K562 (cell line): ENCODE results near the gene EFCC1. TPM values are rescaled to one million over a fixed set of nuclear protein-coding genes. Genes with fewer than 3 reads are reported as not detected.

Experiments
- ADNP ChIP-seq: fragments of 200-800 bp; sonication (Bioruptor generic); IDR thresholded peaks from 2 replicates; pipeline ENCODE4 v1.6.1; 2016; ENCODE audit warnings: missing genetic modification characterization, missing compliant biosample characterization
- CTBP1 ChIP-seq: fragments of 450-650 bp; IDR thresholded peaks from 2 replicates; pipeline ENCODE4 v1.6.1; 2016; ENCODE audit warnings: borderline replicate concordance
- FOXM1 ChIP-seq, 2 experiments: fragments of 450-650 bp in 1 of 2; sonication (generic) in 1 of 2; formaldehyde crosslinking in 1 of 2; IDR thresholded peaks; 2 replicates each; pipeline versions ENCODE4 v1.6.1 to v1.9.0; 2017 to 2022; ENCODE audit warnings: low read depth in 2 of 2, mild to moderate bottlenecking in 2 of 2, missing genetic modification reagents in 1 of 2, moderate library complexity in 1 of 2
- MGA ChIP-seq: fragments of 450-650 bp; IDR thresholded peaks from 2 replicates; pipeline ENCODE4 v1.6.1; 2016; ENCODE audit warnings: mild to moderate bottlenecking, moderate library complexity
- POLR2AphosphoS2 ChIP-seq: IDR thresholded peaks from 2 replicates; pipeline ENCODE4 v1.6.1; 2012; ENCODE audit warnings: low read length, improper control_type of control experiment
- SIN3B ChIP-seq: fragments of 450-650 bp; IDR thresholded peaks from 2 replicates; pipeline ENCODE4 v1.6.1; 2017; ENCODE audit warnings: low read depth, mild to moderate bottlenecking, moderate library complexity
- SMAD4 ChIP-seq: fragments of 250-450 bp; sonication (Bioruptor Pico); conservative IDR thresholded peaks from 2 replicates; pipeline ENCODE4 v1.8.0; 2021; ENCODE audit warnings: inconsistent platforms, mild to moderate bottlenecking, moderate library complexity
- SMARCA5 ChIP-seq: fragments of 450-650 bp; IDR thresholded peaks from 2 replicates; pipeline ENCODE4 v1.6.1; 2016
- SMC3 ChIP-seq: conservative IDR thresholded peaks from 2 replicates; pipeline ENCODE4 v1.6.1; 2011; ENCODE audit warnings: low read depth, low read length, improper control_type of control experiment; ENCODE audit not compliant: insufficient read depth
- TEAD1 ChIP-seq, 2 experiments: fragments of 450-650 bp in 1 of 2; sonication (generic) in 1 of 2; formaldehyde crosslinking; IDR thresholded peaks; 2 replicates each; pipeline versions ENCODE4 v1.4.0 to v1.8.0; 2020 to 2022; ENCODE audit warnings: mild to moderate bottlenecking in 2 of 2, missing genetic modification reagents in 1 of 2
- YY1 ChIP-seq, 3 experiments: IDR thresholded peaks; 2 replicates each; pipeline ENCODE4 v1.6.1; 2011; ENCODE audit warnings: low read length in 2 of 3, mild to moderate bottlenecking in 2 of 3, moderate library complexity in 2 of 3, borderline replicate concordance in 1 of 3, control low read depth in 1 of 3, low read depth in 1 of 3; ENCODE audit not compliant: insufficient read depth in 3 of 3, insufficient replicate concordance in 2 of 3, control insufficient read depth in 1 of 3, insufficient read length in 1 of 3; ENCODE audit errors: extremely low read depth in 1 of 3
- ZFX ChIP-seq: sonication (generic); formaldehyde crosslinking; IDR thresholded peaks from 2 replicates; pipeline ENCODE4 v1.8.0; 2022; ENCODE audit warnings: mild to moderate bottlenecking, missing genetic modification reagents, moderate library complexity
- polyA plus RNA-seq, 8 experiments: library from polyadenylated mRNA; depleted of rRNA in 4 of 8; stranded (reverse) in 5 of 8; unstranded in 3 of 8; fragments of >200 nt; fragmentation: Nextera tagmentation in 2 of 8; fragmentation: Illumina TruSeq in 1 of 8; extraction: Ambion mirVana in 2 of 8; extraction: Trizol in 1 of 8; gene quantifications; 2 replicates each; pipeline versions ENCODE4 v1.2.1 to v1.2.3, GENCODE V29; 2011 to 2014; ENCODE audit warnings: inconsistent platforms in 1 of 8, missing spikeins in 1 of 8
- total RNA-seq, 7 experiments: library from RNA; depleted of rRNA in 6 of 7; stranded (reverse); fragments of >200 nt in 6 of 7; fragmentation: Illumina TruSeq in 2 of 7; extraction: Trizol in 2 of 7; gene quantifications; 2 replicates each; pipeline versions ENCODE4 v1.2.1 to v1.2.3, GENCODE V29; 2011 to 2021; ENCODE audit warnings: low replicate concordance in 1 of 7
- TF ChIP-seq, protein P1 (sequence below): fragments of 450-650 bp; IDR thresholded peaks from 2 replicates; pipeline ENCODE4 v1.6.1; 2017; ENCODE audit warnings: mild to moderate bottlenecking, moderate library complexity

EFCC1 gene
- total and polyA plus RNA-seq, 9 of the 15 experiments (the other 6 are each of a cell fraction or from before 2014, with no cell fraction given), result not detected

- TF ChIP-seq, protein P1, sequence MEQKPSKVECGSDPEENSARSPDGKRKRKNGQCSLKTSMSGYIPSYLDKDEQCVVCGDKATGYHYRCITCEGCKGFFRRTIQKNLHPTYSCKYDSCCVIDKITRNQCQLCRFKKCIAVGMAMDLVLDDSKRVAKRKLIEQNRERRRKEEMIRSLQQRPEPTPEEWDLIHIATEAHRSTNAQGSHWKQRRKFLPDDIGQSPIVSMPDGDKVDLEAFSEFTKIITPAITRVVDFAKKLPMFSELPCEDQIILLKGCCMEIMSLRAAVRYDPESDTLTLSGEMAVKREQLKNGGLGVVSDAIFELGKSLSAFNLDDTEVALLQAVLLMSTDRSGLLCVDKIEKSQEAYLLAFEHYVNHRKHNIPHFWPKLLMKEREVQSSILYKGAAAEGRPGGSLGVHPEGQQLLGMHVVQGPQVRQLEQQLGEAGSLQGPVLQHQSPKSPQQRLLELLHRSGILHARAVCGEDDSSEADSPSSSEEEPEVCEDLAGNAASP, result no peak
- TF ChIP-seq ADNP (tag) (peak; percentile 64; the same call in 1 of the 2 replicates), SMC3 (0 out of 2 replicates have a peak, but pooled peaks have one; percentile 9), YY1 (IDR thresholded peaks at IDR 0.05; ENCODE audit: borderline replicate concordance in 1 of 3, control insufficient read depth in 1 of 3, extremely low read depth in 1 of 3, insufficient read depth in 3 of 3, insufficient read length in 1 of 3, insufficient replicate concordance in 2 of 3, low read depth in 1 of 3, low read length in 2 of 3) (peak in 1 of 3 experiments; percentile 37), TEAD1 (CRISPR knock-in tag; IDR thresholded peaks at IDR 0.05) (peak in 1 of 2 experiments; percentile 79; a peak in 2 of 4 replicates), SMARCA5 (no peak), FOXM1 (IDR thresholded peaks at IDR 0.05; ENCODE audit: low read depth) (no peak), FOXM1 (CRISPR knock-in tag; IDR thresholded peaks at IDR 0.05; ENCODE audit: low read depth) (no peak), CTBP1 (peak; percentile 74), SIN3B (no peak), ZFX (CRISPR knock-in tag) (peak; percentile 60), POLR2AphosphoS2 (no peak), SMAD4 (CRISPR knock-in tag) (peak; percentile 60; the same call in 1 of the 2 replicates), MGA (peak; percentile 97)
These were observed 25.8 kb downstream of the EFCC1 start (continued) for GRCh38 chr3:129026728-129027543.
